HFF-Myc (cell line): ENCODE data around the gene MBD3L1.

Source experiments
- DNase-seq: peaks from one replicate; pipeline ENCODE4 v3.0.0-alpha.2; 2011; ENCODE audit warnings: low read depth; ENCODE audit errors: extremely low read depth
- H3K4me3 ChIP-seq: replicated peaks from 2 replicates; pipeline ENCODE4 v1.5.1; 2011; ENCODE audit warnings: low read depth, mild to moderate bottlenecking, control low read depth, low read length
- CTCF ChIP-seq: IDR thresholded peaks from 2 replicates; pipeline ENCODE4 v1.5.1; 2012; ENCODE audit warnings: mild to moderate bottlenecking, low read depth, low read length, control low read depth; ENCODE audit errors: missing control alignments

The MBD3L1 gene

GRCh38 chr19:8835877-8836276, 3.7 kb downstream of the MBD3L1 start:
- no peak for DNase-seq
- TF ChIP-seq CTCF, result no peak
- H3K4me3 ChIP-seq, result no peak overlapping the region

GRCh38 chr19:8840708-8841107, 8.5 kb downstream of the MBD3L1 start:
- H3K4me3 ChIP-seq, result no peak overlapping the region
- DNase-seq, result no peak
- no peak for TF ChIP-seq CTCF

- no peak for DNase-seq
- no peak overlapping the region for H3K4me3 ChIP-seq
- TF ChIP-seq CTCF, result no peak
Observed at GRCh38 chr19:8846819-8847218, 14.6 kb downstream of the MBD3L1 start.

- TF ChIP-seq CTCF, result no peak
- no peak for DNase-seq
- no peak overlapping the region for H3K4me3 ChIP-seq
Observed at GRCh38 chr19:8849232-8849631, 17.1 kb downstream of the MBD3L1 start.

GRCh38 chr19:8850488-8850887, 18.3 kb downstream of the MBD3L1 start:
- no peak for TF ChIP-seq CTCF
- no peak overlapping the region for H3K4me3 ChIP-seq
- no peak for DNase-seq

GRCh38 chr19:8858260-8858659, 26.1 kb downstream of the MBD3L1 start:
- no peak for DNase-seq
- TF ChIP-seq CTCF, result no peak
- H3K4me3 ChIP-seq, result no peak overlapping the region

GRCh38 chr19:8866344-8866743, 34.2 kb downstream of the MBD3L1 start:
- DNase-seq, result no peak
- TF ChIP-seq CTCF, result no peak
- no peak overlapping the region for H3K4me3 ChIP-seq
